HepG2 (cell line): ENCODE results near the gene RYR2. TPM values are rescaled to one million over a fixed set of nuclear protein-coding genes. Genes with fewer than 3 reads are reported as not detected.

Experiments
- ATAC-seq: fragments of 200-7000 bp; cut with Tn5 transposase; 3 replicates; pipeline ENCODE4 v1.9.1; 2020; ENCODE audit warnings: mild to moderate bottlenecking, moderate library complexity
- BruUV-seq: library from RNA; stranded (reverse); fragments of 400-500 nt; replicated peaks from 2 replicates; lab custom pipeline; 2021; lab: Mats Ljungman, UMichigan
- CTCF ChIA-PET: fragments of 300-600 bp; formaldehyde crosslinking; extraction: SDS; loops from one replicate; lab custom pipeline; 2021; ENCODE audit warnings: low total read pairs, inconsistent platforms, low intra/inter-chr PET ratio; lab: Yijun Ruan, JAX
- POLR2A ChIA-PET: fragments of 350-600 bp; sonication (Branson Sonifier 250); formaldehyde crosslinking; loops from one replicate; lab custom pipeline; 2020; ENCODE audit warnings: antibody characterized with exemption, inconsistent platforms; lab: Yijun Ruan, JAX
- DNase-seq: peaks from one replicate; pipeline ENCODE4 v3.0.0-alpha.2; 2015; ENCODE audit warnings: low spot score
- FAIRE-seq: peaks from 3 replicates; lab custom pipeline; 2011; peaks lifted over from hg19 to GRCh38; lab: Jason Lieb, UNC
- H2AFZ ChIP-seq: one replicate; pipeline ENCODE4 v1.6.1; 2011; ENCODE audit warnings: low read length, inconsistent platforms
- H3K27ac ChIP-seq: fragments of 300-600 bp; 3 replicates; pipeline ENCODE4 v1.8.0; 2011; ENCODE audit warnings: mixed run types, mild to moderate bottlenecking, mixed read lengths, low read length, inconsistent platforms; ENCODE audit not compliant: insufficient read depth; ENCODE audit errors: extremely low read length
- H3K27me3 ChIP-seq, 2 experiments: fragments of 200-600 bp in 1 of 2; 2 replicates in 1 of 2; 3 replicates in 1 of 2; pipeline versions ENCODE4 v1.6.0 to v1.8.0; 2011; ENCODE audit warnings: low read length in 2 of 2, mild to moderate bottlenecking in 2 of 2, moderate library complexity in 2 of 2, inconsistent platforms in 1 of 2; ENCODE audit not compliant: insufficient read depth in 2 of 2, control insufficient read depth in 1 of 2
- H3K36me3 ChIP-seq, 2 experiments: fragments of 200-600 bp in 1 of 2; replicated peaks in 1 of 2; 2 replicates in 1 of 2; 3 replicates in 1 of 2; pipeline versions ENCODE4 v1.5.1 to v1.8.0; 2011; ENCODE audit warnings: low read length in 2 of 2, inconsistent platforms in 1 of 2; ENCODE audit not compliant: insufficient read depth in 2 of 2, control insufficient read depth in 1 of 2
- H3K4me1 ChIP-seq: 2 replicates; pipeline ENCODE4 v1.5.1; 2012; ENCODE audit warnings: low read length, inconsistent platforms; ENCODE audit not compliant: insufficient read depth
- H3K4me2 ChIP-seq: 2 replicates; pipeline ENCODE4 v1.6.0; 2011; ENCODE audit warnings: low read depth, low read length, inconsistent platforms
- H3K4me3 ChIP-seq, 3 experiments: fragments of 200-600 bp in 1 of 3; sonication (generic), shearing (Covaris generic) in 1 of 3; replicated peaks in 1 of 3; 2 replicates each; pipeline ENCODE4 v1.5.1; 2011 to 2016; ENCODE audit warnings: low read length in 3 of 3, inconsistent platforms in 2 of 3, low read depth in 2 of 3, mild to moderate bottlenecking in 2 of 3, control low read depth in 1 of 3, mixed read lengths in 1 of 3; ENCODE audit not compliant: insufficient read depth in 1 of 3
- H3K79me2 ChIP-seq: one replicate; pipeline ENCODE4 v1.6.1; 2011; ENCODE audit warnings: low read length, inconsistent platforms; ENCODE audit not compliant: insufficient read depth
- H3K9ac ChIP-seq: 2 replicates; pipeline ENCODE4 v1.6.0; 2011; ENCODE audit warnings: mild to moderate bottlenecking, low read depth, low read length, inconsistent platforms; ENCODE audit not compliant: insufficient read depth
- H3K9me3 ChIP-seq: 2 replicates; pipeline ENCODE4 v1.5.1; 2012; ENCODE audit warnings: mild to moderate bottlenecking, low read length
- H4K20me1 ChIP-seq: 2 replicates; pipeline ENCODE4 v1.6.0; 2011; ENCODE audit warnings: inconsistent platforms, mild to moderate bottlenecking, low read length, moderate library complexity; ENCODE audit not compliant: insufficient read depth
- CCDC6 ChIP-seq: sonication (generic); formaldehyde crosslinking; IDR thresholded peaks from 2 replicates; pipeline ENCODE4 v1.8.1; 2022; ENCODE audit warnings: mild to moderate bottlenecking, missing genetic modification reagents, moderate library complexity
- ETV6 ChIP-seq: sonication (generic); formaldehyde crosslinking; conservative IDR thresholded peaks from 2 replicates; pipeline ENCODE4 v1.4.0; 2020; ENCODE audit warnings: missing genetic modification reagents
- NAIF1 ChIP-seq: sonication (generic); formaldehyde crosslinking; IDR thresholded peaks from 2 replicates; pipeline ENCODE4 v1.5.0; 2020; ENCODE audit warnings: mild to moderate bottlenecking, missing genetic modification reagents, borderline replicate concordance
- RCOR2 ChIP-seq: IDR thresholded peaks from 2 replicates; pipeline ENCODE4 v1.6.1; 2016; ENCODE audit warnings: missing biosample characterization, missing genetic modification reagents
- RFX5 ChIP-seq: IDR thresholded peaks from 2 replicates; pipeline ENCODE4 v1.6.1; 2011; ENCODE audit warnings: low read depth, low read length, improper control_type of control experiment
- SPEN ChIP-seq: sonication (generic); formaldehyde crosslinking; IDR thresholded peaks from 2 replicates; pipeline ENCODE4 v1.5.1; 2020; ENCODE audit warnings: low read depth, mild to moderate bottlenecking, missing genetic modification reagents
- ZBTB38 ChIP-seq: sonication (generic); formaldehyde crosslinking; IDR thresholded peaks from 2 replicates; pipeline ENCODE4 v1.5.1; 2020; ENCODE audit warnings: mild to moderate bottlenecking, missing genetic modification reagents
- ZIK1 ChIP-seq: sonication (generic); formaldehyde crosslinking; IDR thresholded peaks from 2 replicates; pipeline ENCODE4 v1.5.0; 2020; ENCODE audit warnings: mild to moderate bottlenecking, low read depth, missing genetic modification reagents, borderline replicate concordance
- ZNF496 ChIP-seq: sonication (generic); formaldehyde crosslinking; IDR thresholded peaks from 2 replicates; pipeline ENCODE4 v1.8.1; 2023; ENCODE audit warnings: mild to moderate bottlenecking, moderate library complexity, missing genetic modification reagents; ENCODE audit not compliant: insufficient replicate concordance
- ZNF557 ChIP-seq: sonication (generic); formaldehyde crosslinking; IDR thresholded peaks from 2 replicates; pipeline ENCODE4 v1.4.0; 2020; ENCODE audit warnings: missing genetic modification reagents
- ZNF788 ChIP-seq: sonication (generic); formaldehyde crosslinking; IDR thresholded peaks from 2 replicates; pipeline ENCODE4 v1.5.0; 2020; ENCODE audit warnings: mild to moderate bottlenecking, missing genetic modification reagents, borderline replicate concordance
- WGBS: methylation state at CpG from one replicate; pipeline ENCODE4 v1.1.6; 2017; ENCODE audit warnings: low lambda C conversion rate; 5-methylcytosine and 5-hydroxymethylcytosine counted together
- in situ Hi-C: cut with HindIII; loops from 2 replicates; pipeline ENCODE4 v1.10.0; 2017; ENCODE audit warnings: low pct_unique_long_range_greater_than_20kb; ENCODE audit not compliant: extremely low pct_ligation_motif_present
- intact Hi-C: fragments of 100-400 bp; cut with micrococcal nuclease; formaldehyde crosslinking; loops from one replicate; pipeline ENCODE4 v1.10.0; 2022; ENCODE audit not compliant: unreplicated experiment
- polyA plus RNA-seq, 8 experiments: library from polyadenylated mRNA; depleted of rRNA in 3 of 8; stranded (reverse) in 7 of 8; unstranded in 1 of 8; fragments of >200 nt; fragmentation: Illumina TruSeq in 4 of 8; extraction: Trizol in 4 of 8; gene quantifications; 2 replicates each; pipeline versions ENCODE4 v1.2.1 to v1.2.3, GENCODE V29; 2011 to 2016; ENCODE audit warnings: low read depth in 4 of 8, missing spikeins in 1 of 8, mixed read lengths in 1 of 8; ENCODE audit not compliant: insufficient read depth in 1 of 8
- total RNA-seq, 5 experiments: library from RNA; depleted of rRNA; stranded (reverse); fragments of >200 nt; fragmentation: Illumina TruSeq; extraction: Trizol; gene quantifications; 2 replicates each; pipeline ENCODE4 v1.2.3, GENCODE V29; 2016; ENCODE audit warnings: low read depth in 1 of 5
- TF ChIP-seq, protein P1 (sequence below): sonication (generic); formaldehyde crosslinking; IDR thresholded peaks from 2 replicates; pipeline ENCODE4 v1.5.0; 2020; ENCODE audit warnings: missing genetic modification reagents
- TF ChIP-seq, protein P2 (sequence below): sonication (generic); formaldehyde crosslinking; IDR thresholded peaks from 2 replicates; pipeline ENCODE4 v1.5.0; 2020; ENCODE audit warnings: missing genetic modification reagents
- TF ChIP-seq, protein P3 (sequence below), 2 experiments: fragments of 450-650 bp in 1 of 2; sonication (generic) in 1 of 2; formaldehyde crosslinking; IDR thresholded peaks; 2 replicates each; pipeline versions ENCODE4 v1.5.0 to v1.8.0; 2020 to 2022; ENCODE audit warnings: mild to moderate bottlenecking in 1 of 2, missing genetic modification reagents in 1 of 2
- TF ChIP-seq, protein P4 (sequence below): sonication (generic); formaldehyde crosslinking; IDR thresholded peaks from 2 replicates; pipeline ENCODE4 v1.8.0; 2022; ENCODE audit warnings: low read depth, missing genetic modification reagents

Gene RYR2
- total and polyA plus RNA-seq, 2 of the 13 experiments (the other 11 are each of a cell fraction or from before 2014, with no cell fraction given), result not detected

DNA sequence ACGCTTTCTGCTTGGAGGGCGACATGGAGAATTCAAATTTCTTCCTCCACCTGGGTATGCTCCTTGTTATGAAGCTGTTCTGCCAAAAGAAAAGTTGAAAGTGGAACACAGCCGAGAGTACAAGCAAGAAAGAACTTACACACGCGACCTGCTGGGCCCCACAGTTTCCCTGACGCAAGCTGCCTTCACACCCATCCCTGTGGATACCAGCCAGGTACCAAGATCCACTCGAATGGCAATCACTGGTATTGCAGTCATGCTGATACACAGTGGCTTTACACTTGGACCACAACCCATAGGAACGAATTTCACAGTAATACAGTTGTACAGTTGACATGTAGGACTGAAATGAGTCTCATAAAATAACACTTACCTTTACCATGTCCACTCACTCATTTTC is 461.3 kb downstream of the RYR2 start (continued):
- TF ChIP-seq, protein P1, sequence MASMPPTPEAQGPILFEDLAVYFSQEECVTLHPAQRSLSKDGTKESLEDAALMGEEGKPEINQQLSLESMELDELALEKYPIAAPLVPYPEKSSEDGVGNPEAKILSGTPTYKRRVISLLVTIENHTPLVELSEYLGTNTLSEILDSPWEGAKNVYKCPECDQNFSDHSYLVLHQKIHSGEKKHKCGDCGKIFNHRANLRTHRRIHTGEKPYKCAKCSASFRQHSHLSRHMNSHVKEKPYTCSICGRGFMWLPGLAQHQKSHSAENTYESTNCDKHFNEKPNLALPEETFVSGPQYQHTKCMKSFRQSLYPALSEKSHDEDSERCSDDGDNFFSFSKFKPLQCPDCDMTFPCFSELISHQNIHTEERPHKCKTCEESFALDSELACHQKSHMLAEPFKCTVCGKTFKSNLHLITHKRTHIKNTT, result no peak
- TF ChIP-seq, protein P2, sequence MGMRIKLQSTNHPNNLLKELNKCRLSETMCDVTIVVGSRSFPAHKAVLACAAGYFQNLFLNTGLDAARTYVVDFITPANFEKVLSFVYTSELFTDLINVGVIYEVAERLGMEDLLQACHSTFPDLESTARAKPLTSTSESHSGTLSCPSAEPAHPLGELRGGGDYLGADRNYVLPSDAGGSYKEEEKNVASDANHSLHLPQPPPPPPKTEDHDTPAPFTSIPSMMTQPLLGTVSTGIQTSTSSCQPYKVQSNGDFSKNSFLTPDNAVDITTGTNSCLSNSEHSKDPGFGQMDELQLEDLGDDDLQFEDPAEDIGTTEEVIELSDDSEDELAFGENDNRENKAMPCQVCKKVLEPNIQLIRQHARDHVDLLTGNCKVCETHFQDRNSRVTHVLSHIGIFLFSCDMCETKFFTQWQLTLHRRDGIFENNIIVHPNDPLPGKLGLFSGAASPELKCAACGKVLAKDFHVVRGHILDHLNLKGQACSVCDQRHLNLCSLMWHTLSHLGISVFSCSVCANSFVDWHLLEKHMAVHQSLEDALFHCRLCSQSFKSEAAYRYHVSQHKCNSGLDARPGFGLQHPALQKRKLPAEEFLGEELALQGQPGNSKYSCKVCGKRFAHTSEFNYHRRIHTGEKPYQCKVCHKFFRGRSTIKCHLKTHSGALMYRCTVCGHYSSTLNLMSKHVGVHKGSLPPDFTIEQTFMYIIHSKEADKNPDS (CRISPR knock-in tag), result no peak
- no peak for TF ChIP-seq NAIF1 (CRISPR knock-in tag)

DNA sequence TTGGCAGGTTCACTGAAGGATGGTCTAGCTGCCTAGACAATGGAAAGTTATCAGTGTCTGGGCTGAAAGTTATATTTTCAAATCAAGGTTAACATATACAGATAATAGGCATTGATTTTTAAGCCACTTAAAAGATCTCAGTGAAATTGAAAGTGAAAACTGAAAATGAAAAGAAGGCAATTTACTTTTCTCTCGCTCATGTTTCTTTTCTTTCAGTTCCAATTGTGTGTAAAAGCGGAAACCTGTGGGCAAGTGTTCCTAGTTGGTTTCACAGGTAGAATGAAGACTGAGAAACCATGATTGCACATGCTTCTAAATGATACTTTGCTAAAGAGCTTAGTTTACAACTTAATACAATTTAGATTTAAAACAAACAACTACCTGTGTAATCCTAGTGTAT is 465.0 kb downstream of the RYR2 start:
- H3K4me1 ChIP-seq, result no peaks in the 10 kb centered on the region
- intact Hi-C loops (no loop called here), in situ Hi-C loops (no loop called here)
- no peak overlapping the region for H3K27ac ChIP-seq
- H3K4me3 ChIP-seq, result no peak overlapping the region
- TF ChIP-seq ZBTB38 (no peak), CCDC6 (no peak), ETV6 (CRISPR knock-in tag) (no peak), ZIK1 (CRISPR knock-in tag) (no peak), ZNF788 (CRISPR knock-in tag) (no peak), ZNF557 (CRISPR knock-in tag) (no peak), SPEN (no peak), RFX5 (no peak), RCOR2 (no peak), ZNF496 (no peak)
- TF ChIP-seq, protein P3, sequence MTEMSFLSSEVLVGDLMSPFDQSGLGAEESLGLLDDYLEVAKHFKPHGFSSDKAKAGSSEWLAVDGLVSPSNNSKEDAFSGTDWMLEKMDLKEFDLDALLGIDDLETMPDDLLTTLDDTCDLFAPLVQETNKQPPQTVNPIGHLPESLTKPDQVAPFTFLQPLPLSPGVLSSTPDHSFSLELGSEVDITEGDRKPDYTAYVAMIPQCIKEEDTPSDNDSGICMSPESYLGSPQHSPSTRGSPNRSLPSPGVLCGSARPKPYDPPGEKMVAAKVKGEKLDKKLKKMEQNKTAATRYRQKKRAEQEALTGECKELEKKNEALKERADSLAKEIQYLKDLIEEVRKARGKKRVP (CRISPR knock-in tag; IDR thresholded peaks at IDR 0.05), result no peak
- TF ChIP-seq, protein P4, sequence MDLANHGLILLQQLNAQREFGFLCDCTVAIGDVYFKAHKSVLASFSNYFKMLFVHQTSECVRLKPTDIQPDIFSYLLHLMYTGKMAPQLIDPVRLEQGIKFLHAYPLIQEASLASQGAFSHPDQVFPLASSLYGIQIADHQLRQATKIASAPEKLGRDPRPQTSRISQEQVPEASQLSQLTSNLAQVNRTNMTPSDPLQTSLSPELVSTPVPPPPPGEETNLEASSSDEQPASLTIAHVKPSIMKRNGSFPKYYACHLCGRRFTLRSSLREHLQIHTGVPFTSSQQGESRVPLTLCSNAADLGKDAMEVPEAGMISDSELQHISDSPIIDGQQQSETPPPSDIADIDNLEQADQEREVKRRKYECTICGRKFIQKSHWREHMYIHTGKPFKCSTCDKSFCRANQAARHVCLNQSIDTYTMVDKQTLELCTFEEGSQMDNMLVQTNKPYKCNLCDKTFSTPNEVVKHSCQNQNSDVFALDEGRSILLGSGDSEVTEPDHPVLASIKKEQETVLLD, result no peak
- no TSS peak for BruUV-seq
- ChIA-PET POLR2A (no interaction called here), CTCF (no interaction called here)
- H3K4me2 ChIP-seq, result no peak overlapping the region
- no peak for DNase-seq
- no peaks in the 10 kb centered on the region for H4K20me1 ChIP-seq
- H3K27me3 ChIP-seq, result 0 out of 5 replicates have a peak, but pooled peaks cover 0 to 4% of the 10 kb centered on the region in 2 experiments
- H3K79me2 ChIP-seq, result no peaks in the 10 kb centered on the region
- no peak overlapping the region for H2AFZ ChIP-seq
- no peak overlapping the region for H3K9ac ChIP-seq
- FAIRE-seq, result no peak
- 10% methylated on average over 2 of the region's 2 CpGs for WGBS
- no peaks in the 10 kb centered on the region for H3K36me3 ChIP-seq
- no peak for ATAC-seq
- no peaks in the 10 kb centered on the region for H3K9me3 ChIP-seq
